HFFc6 (cell line): ENCODE measurements around the gene TLE4. TPM values are rescaled to one million over a fixed set of nuclear protein-coding genes. Genes with fewer than 3 reads are reported as not detected.

ENCODE experiments used
- DNase-seq: peaks from one replicate; pipeline ENCODE4 v3.0.0-alpha.2; 2018
- H3K27ac Mint-ChIP-seq: 2 replicates; pipeline ENCODE4 v1.8.0; 2020; ENCODE audit warnings: mild to moderate bottlenecking, mixed read lengths
- H3K27me3 Mint-ChIP-seq: 2 replicates; pipeline ENCODE4 v1.8.0; 2021; ENCODE audit warnings: mild to moderate bottlenecking, moderate library complexity, mixed read lengths; ENCODE audit not compliant: insufficient read depth
- H3K36me3 Mint-ChIP-seq: 2 replicates; pipeline ENCODE4 v1.8.0; 2021; ENCODE audit warnings: low read depth, mixed read lengths
- H3K4me1 Mint-ChIP-seq: 2 replicates; pipeline ENCODE4 v1.8.0; 2020; ENCODE audit warnings: low read depth, mixed read lengths
- H3K4me3 Mint-ChIP-seq: 2 replicates; pipeline ENCODE4 v1.8.0; 2020; ENCODE audit warnings: mild to moderate bottlenecking, moderate library complexity, mixed read lengths
- H3K9me3 Mint-ChIP-seq: 2 replicates; pipeline ENCODE4 v1.8.0; 2020; ENCODE audit warnings: mild to moderate bottlenecking, mixed read lengths
- total RNA-seq, 6 experiments: library from RNA; stranded (reverse); fragmentation: NEBNext Ultra II Directional; extraction: Animal tissue kit (Norgen Biotek cat#: 25700); gene quantifications; 2 replicates in 1 of 6; 3 replicates in 5 of 6; pipeline ENCODE4 v1.2.3, GENCODE V29; 2021
- TF ChIP-seq, protein P1 (sequence below): fragments of 200-600 bp; sonication (generic); IDR thresholded peaks from 2 replicates; pipeline ENCODE4 v1.5.0; 2021; ENCODE audit warnings: antibody characterized with exemption, mild to moderate bottlenecking

Gene TLE4
- total RNA-seq, 6 experiments from 2014 or later = 126 to 186 (median 139) TPM

GRCh38 chr9:79619930-79620329, 48.2 kb downstream of the TLE4 start:
- Mint-ChIP-seq H3K27me3 (peaks cover 3% of the 10 kb centered on the region), H3K9me3 (no peaks in the 10 kb centered on the region), H3K4me1 (peaks cover 79% of the 10 kb centered on the region), H3K36me3 (peaks cover 72% of the 10 kb centered on the region), H3K4me3 (no peak overlapping the region; the same call in 1 of the 2 replicates), H3K27ac (no peak overlapping the region)
- no peak for DNase-seq
- TF ChIP-seq, protein P1, sequence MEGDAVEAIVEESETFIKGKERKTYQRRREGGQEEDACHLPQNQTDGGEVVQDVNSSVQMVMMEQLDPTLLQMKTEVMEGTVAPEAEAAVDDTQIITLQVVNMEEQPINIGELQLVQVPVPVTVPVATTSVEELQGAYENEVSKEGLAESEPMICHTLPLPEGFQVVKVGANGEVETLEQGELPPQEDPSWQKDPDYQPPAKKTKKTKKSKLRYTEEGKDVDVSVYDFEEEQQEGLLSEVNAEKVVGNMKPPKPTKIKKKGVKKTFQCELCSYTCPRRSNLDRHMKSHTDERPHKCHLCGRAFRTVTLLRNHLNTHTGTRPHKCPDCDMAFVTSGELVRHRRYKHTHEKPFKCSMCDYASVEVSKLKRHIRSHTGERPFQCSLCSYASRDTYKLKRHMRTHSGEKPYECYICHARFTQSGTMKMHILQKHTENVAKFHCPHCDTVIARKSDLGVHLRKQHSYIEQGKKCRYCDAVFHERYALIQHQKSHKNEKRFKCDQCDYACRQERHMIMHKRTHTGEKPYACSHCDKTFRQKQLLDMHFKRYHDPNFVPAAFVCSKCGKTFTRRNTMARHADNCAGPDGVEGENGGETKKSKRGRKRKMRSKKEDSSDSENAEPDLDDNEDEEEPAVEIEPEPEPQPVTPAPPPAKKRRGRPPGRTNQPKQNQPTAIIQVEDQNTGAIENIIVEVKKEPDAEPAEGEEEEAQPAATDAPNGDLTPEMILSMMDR = no peak

DNA sequence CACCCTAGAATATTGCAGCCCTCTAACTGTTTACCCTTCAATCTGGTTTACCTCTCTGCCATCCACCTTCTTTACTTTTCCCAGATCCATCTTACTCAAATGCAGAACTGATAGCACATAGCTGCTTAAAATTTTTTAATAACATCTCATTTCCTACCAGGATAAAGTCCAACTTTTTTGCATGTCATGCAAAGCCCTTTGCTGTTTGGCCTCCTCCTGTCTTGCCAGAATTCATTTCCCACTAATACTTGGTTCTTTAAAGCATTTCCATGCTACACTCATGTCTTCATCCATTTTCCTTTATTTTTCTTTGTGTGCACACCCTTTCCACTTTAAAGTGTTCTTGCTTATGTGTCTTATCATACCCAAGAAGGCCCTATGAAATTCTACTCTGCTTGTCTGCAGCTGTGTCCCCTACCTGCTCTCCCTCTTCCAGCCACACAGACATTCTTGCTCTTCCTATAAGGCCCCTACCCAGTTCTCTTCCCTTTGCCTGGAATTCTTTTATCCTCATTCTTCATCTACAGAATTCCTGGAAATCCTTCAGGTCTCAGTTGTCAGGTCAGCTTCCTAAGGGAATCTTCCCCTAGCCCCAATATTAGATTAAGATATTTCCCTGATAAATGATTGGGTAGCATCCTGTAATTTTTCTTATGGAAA, 50.3 kb downstream of the TLE4 start:
- Mint-ChIP-seq H3K4me1 (peaks cover 64% of the 10 kb centered on the region), H3K36me3 (peaks cover 61% of the 10 kb centered on the region), H3K27ac (peak overlapping the region; percentile 28), H3K27me3 (peaks cover 3% of the 10 kb centered on the region), H3K4me3 (no peak overlapping the region), H3K9me3 (no peaks in the 10 kb centered on the region)
- no peak for DNase-seq
- TF ChIP-seq, protein P1 = no peak

GRCh38 chr9:79623799-79624721, 52.3 kb downstream of the TLE4 start:
- Mint-ChIP-seq H3K4me3 (peak overlapping the region; percentile 38), H3K27me3 (peaks cover 3% of the 10 kb centered on the region), H3K36me3 (peaks cover 65% of the 10 kb centered on the region), H3K27ac (peak overlapping the region; percentile 69), H3K4me1 (peaks cover 72% of the 10 kb centered on the region), H3K9me3 (no peaks in the 10 kb centered on the region)
- TF ChIP-seq, protein P1 = no peak
- no peak for DNase-seq

GRCh38 chr9:79629721-79630120, 58.0 kb downstream of the TLE4 start:
- no peak overlapping the region; the same call in 1 of the 2 replicates for H3K4me3 Mint-ChIP-seq
- peaks cover 67% of the 10 kb centered on the region for H3K4me1 Mint-ChIP-seq
- TF ChIP-seq, protein P1 = no peak
- H3K27me3 Mint-ChIP-seq = no peaks in the 10 kb centered on the region; the same call in 1 of the 2 replicates
- H3K27ac Mint-ChIP-seq = 0 out of 2 replicates have a peak overlapping the region, but pooled peaks have one; percentile 21
- no peaks in the 10 kb centered on the region for H3K9me3 Mint-ChIP-seq
- H3K36me3 Mint-ChIP-seq = peaks cover 46% of the 10 kb centered on the region
- DNase-seq = no peak

GRCh38 chr9:79630521-79631403, 59.0 kb downstream of the TLE4 start:
- Mint-ChIP-seq H3K4me1 (peaks cover 76% of the 10 kb centered on the region), H3K36me3 (peaks cover 53% of the 10 kb centered on the region), H3K27ac (no peak overlapping the region), H3K9me3 (no peaks in the 10 kb centered on the region), H3K27me3 (peaks cover 3% of the 10 kb centered on the region; the same call in 1 of the 2 replicates), H3K4me3 (no peak overlapping the region)
- TF ChIP-seq, protein P1 = no peak
- DNase-seq = no peak
